ENCODE measurements around the gene MRPS31. TPM values are rescaled to one million over a fixed set of nuclear protein-coding genes. Genes with fewer than 3 reads are reported as not detected.
A peak's percentile ranks its signal among the peaks of the same experiment; 100 is the strongest.
"Not testable (repeated sequence)": the region's sequence is repeated elsewhere in the genome, so short reads cannot be mapped to it uniquely, and the experiment has no call there.

Gene MRPS31
- total RNA-seq, 4 donors from 2014 or later: 14.4 to 34.8 (median 17.4) TPM

- H3K4me3 ChIP-seq: no peak overlapping the region
- TF ChIP-seq EP300 (IDR thresholded peaks at IDR 0.05): no peak
- peaks cover 37% of the 10 kb centered on the region for H3K36me3 ChIP-seq
- no peak for DNase-seq (ENCODE audit: low spot score in 2 of 2)
- no peaks in the 10 kb centered on the region for H3K9me3 ChIP-seq
- WGBS: 91% methylated on average over 1 of the region's 1 CpG
- H3K27ac ChIP-seq: no peak overlapping the region
- no peaks in the 10 kb centered on the region for H3K4me1 ChIP-seq
- no peaks in the 10 kb centered on the region for H3K27me3 ChIP-seq
Observed at GRCh38 chr13:40749327-40749726, 21.7 kb downstream of the MRPS31 start.

GRCh38 chr13:40735232-40735548, 35.8 kb downstream of the MRPS31 start:
- H3K4me1 ChIP-seq; H3K27ac ChIP-seq; H3K36me3 ChIP-seq; H3K9me3 ChIP-seq; DNase-seq (ENCODE audit: low spot score in 2 of 2); H3K27me3 ChIP-seq: not testable (repeated sequence)
- peak overlapping the region; percentile 5 for H3K4me3 ChIP-seq
- WGBS: 66% methylated on average over 11 of the region's 11 CpGs

- H3K36me3 ChIP-seq; H3K9me3 ChIP-seq; DNase-seq (ENCODE audit: low spot score in 2 of 2); H3K4me1 ChIP-seq; H3K27ac ChIP-seq; H3K27me3 ChIP-seq: not testable (repeated sequence)
- 73% methylated on average over 21 of the region's 24 CpGs for WGBS
- H3K4me3 ChIP-seq: peak overlapping the region; percentile 5
Observed at GRCh38 chr13:40734536-40735231, 36.3 kb downstream of the MRPS31 start.

- peaks cover 15% of the 10 kb centered on the region for H3K36me3 ChIP-seq
- no peak for DNase-seq (ENCODE audit: low spot score in 2 of 2)
- H3K4me1 ChIP-seq: no peaks in the 10 kb centered on the region
- TF ChIP-seq EP300 (IDR thresholded peaks at IDR 0.05) (no peak), POLR2A (IDR thresholded peaks at IDR 0.05) (no peak), POLR2AphosphoS5 (IDR thresholded peaks at IDR 0.05) (no peak), CTCF (IDR thresholded peaks at IDR 0.05) (no peak)
- no peaks in the 10 kb centered on the region for H3K9me3 ChIP-seq
- H3K27me3 ChIP-seq: no peaks in the 10 kb centered on the region
- H3K27ac ChIP-seq: no peak overlapping the region
- H3K4me3 ChIP-seq: no peak overlapping the region
- whole genome bisulfite sequencing: 86% methylated on average over 1 of the region's 1 CpG
Observed at GRCh38 chr13:40732658-40733057, 38.3 kb downstream of the MRPS31 start.

- no peak for DNase-seq (ENCODE audit: low spot score in 2 of 2)
- TF ChIP-seq CTCF (IDR thresholded peaks at IDR 0.05) (no peak), EP300 (IDR thresholded peaks at IDR 0.05) (no peak), POLR2A (IDR thresholded peaks at IDR 0.05) (no peak), POLR2AphosphoS5 (IDR thresholded peaks at IDR 0.05) (no peak)
- Histone ChIP-seq H3K4me3 (no peak overlapping the region), H3K27ac (no peak overlapping the region), H3K9me3 (no peaks in the 10 kb centered on the region), H3K4me1 (no peaks in the 10 kb centered on the region), H3K36me3 (peaks cover 19% of the 10 kb centered on the region), H3K27me3 (no peaks in the 10 kb centered on the region)
- WGBS: 97% methylated on average over 6 of the region's 6 CpGs
Observed at GRCh38 chr13:40728595-40728994, 42.4 kb downstream of the MRPS31 start.

- H3K27me3 ChIP-seq; H3K9me3 ChIP-seq; H3K4me3 ChIP-seq; H3K27ac ChIP-seq; DNase-seq (ENCODE audit: low spot score in 2 of 2); H3K4me1 ChIP-seq: not testable (repeated sequence)
- WGBS: no CpG with 5 or more reads among the region's 1 CpG
- H3K36me3 ChIP-seq: peaks cover 26% of the 10 kb centered on the region
Observed at GRCh38 chr13:40714433-40714832, 56.6 kb downstream of the MRPS31 start.

- no peak for DNase-seq (ENCODE audit: low spot score in 2 of 2)
- Histone ChIP-seq H3K4me1 (no peaks in the 10 kb centered on the region), H3K9me3 (peaks cover 27% of the 10 kb centered on the region), H3K27me3 (no peaks in the 10 kb centered on the region), H3K4me3 (no peak overlapping the region), H3K27ac (no peak overlapping the region), H3K36me3 (no peaks in the 10 kb centered on the region)
- TF ChIP-seq EP300 (IDR thresholded peaks at IDR 0.05): no peak
- no peak for TF ChIP-seq POLR2AphosphoS5 (IDR thresholded peaks at IDR 0.05)
- no peak for TF ChIP-seq CTCF (IDR thresholded peaks at IDR 0.05)
- no peak for TF ChIP-seq POLR2A (IDR thresholded peaks at IDR 0.05)
- WGBS: 83% methylated on average over 2 of the region's 2 CpGs
Observed at GRCh38 chr13:40706439-40706838, 64.6 kb downstream of the MRPS31 start.

Measured in suprapubic skin (tissue), 4 donors.